Trophoblast cell (in vitro differentiated cells and primary cell): ENCODE results near the gene SMG6.
A peak's percentile ranks its signal among the peaks of the same experiment; 100 is the strongest.

Source experiments
- DNase-seq, 2 donors: peaks; one replicate each; pipeline ENCODE4 v3.0.0-alpha.2; 2016
- H2AFZ ChIP-seq: 2 replicates; pipeline ENCODE4 v1.6.1; 2013; ENCODE audit warnings: low read length, moderate library complexity, mild to moderate bottlenecking; ENCODE audit not compliant: insufficient read depth, poor library complexity
- H2AK5ac ChIP-seq: 2 replicates; pipeline ENCODE4 v1.6.1; 2013; ENCODE audit warnings: mild to moderate bottlenecking, low read length
- H2BK120ac ChIP-seq: 2 replicates; pipeline ENCODE4 v1.6.1; 2013; ENCODE audit warnings: low read length, mild to moderate bottlenecking, moderate library complexity; ENCODE audit not compliant: insufficient read depth, poor library complexity
- H2BK12ac ChIP-seq: 2 replicates; pipeline ENCODE4 v1.6.1; 2013; ENCODE audit warnings: mild to moderate bottlenecking, low read length, moderate library complexity
- H2BK5ac ChIP-seq: 2 replicates; pipeline ENCODE4 v1.6.1; 2013; ENCODE audit warnings: low read length, low read depth, moderate library complexity, mild to moderate bottlenecking; ENCODE audit not compliant: poor library complexity
- H3K14ac ChIP-seq: 2 replicates; pipeline ENCODE4 v1.6.1; 2013; ENCODE audit warnings: mild to moderate bottlenecking, low read length
- H3K18ac ChIP-seq: 2 replicates; pipeline ENCODE4 v1.6.1; 2013; ENCODE audit warnings: mild to moderate bottlenecking, low read length
- H3K23ac ChIP-seq: 2 replicates; pipeline ENCODE4 v1.6.1; 2013; ENCODE audit warnings: low read length
- H3K27ac ChIP-seq: 2 replicates; pipeline ENCODE4 v1.5.1; 2013; ENCODE audit warnings: low read depth, mild to moderate bottlenecking, inconsistent platforms, low read length, moderate library complexity
- H3K27me3 ChIP-seq: 2 replicates; pipeline ENCODE4 v1.6.1; 2013; ENCODE audit warnings: inconsistent platforms, mild to moderate bottlenecking, low read length, moderate library complexity; ENCODE audit not compliant: insufficient read depth
- H3K36me3 ChIP-seq, 2 experiments: 1 replicate in 1 of 2; 2 replicates in 1 of 2; pipeline ENCODE4 v1.6.1; 2013; ENCODE audit warnings: low read length in 2 of 2, mild to moderate bottlenecking in 2 of 2, moderate library complexity in 1 of 2; ENCODE audit not compliant: insufficient read depth in 2 of 2, control insufficient read depth in 1 of 2
- H3K4ac ChIP-seq: 2 replicates; pipeline ENCODE4 v1.6.1; 2013; ENCODE audit warnings: low read depth, mild to moderate bottlenecking, low read length, moderate library complexity
- H3K4me1 ChIP-seq, 2 experiments: 1 replicate in 1 of 2; 2 replicates in 1 of 2; pipeline ENCODE4 v1.6.1; 2013; ENCODE audit warnings: low read length in 2 of 2, mild to moderate bottlenecking in 2 of 2, moderate library complexity in 1 of 2; ENCODE audit not compliant: insufficient read depth in 2 of 2, control insufficient read depth in 1 of 2
- H3K4me2 ChIP-seq: 2 replicates; pipeline ENCODE4 v1.6.1; 2013; ENCODE audit warnings: inconsistent platforms, mild to moderate bottlenecking, low read length, moderate library complexity
- H3K4me3 ChIP-seq: 2 replicates; pipeline ENCODE4 v1.5.1; 2013; ENCODE audit warnings: mild to moderate bottlenecking, low read depth, low read length, inconsistent platforms
- H3K79me1 ChIP-seq: one replicate; pipeline ENCODE4 v1.6.1; 2013; ENCODE audit warnings: low read length
- H3K79me2 ChIP-seq: 2 replicates; pipeline ENCODE4 v1.6.1; 2013; ENCODE audit warnings: low read length, mild to moderate bottlenecking; ENCODE audit not compliant: control insufficient read depth, insufficient read depth, poor library complexity
- H3K9ac ChIP-seq: 2 replicates; pipeline ENCODE4 v1.6.1; 2013; ENCODE audit warnings: mild to moderate bottlenecking, low read length
- H3K9me3 ChIP-seq: 2 replicates; pipeline ENCODE4 v1.6.1; 2013; ENCODE audit warnings: low read depth, mild to moderate bottlenecking, control low read depth, inconsistent platforms, low read length; ENCODE audit not compliant: insufficient read depth
- H4K12ac ChIP-seq: 2 replicates; pipeline ENCODE4 v1.6.1; 2013; ENCODE audit warnings: low read depth, mild to moderate bottlenecking, low read length, moderate library complexity
- H4K8ac ChIP-seq: 2 replicates; pipeline ENCODE4 v1.6.1; 2013; ENCODE audit warnings: low read depth, mild to moderate bottlenecking, low read length, moderate library complexity
- H4K91ac ChIP-seq: one replicate; pipeline ENCODE4 v1.6.1; 2013; ENCODE audit warnings: low read depth, mild to moderate bottlenecking, low read length, moderate library complexity
- WGBS: extraction: QIAGEN DNeasy Blood & Tissue Kit; methylation state at CpG from one replicate; pipeline ENCODE4 v1.1.7; 2013; ENCODE audit warnings: missing lambda C conversion rate; ENCODE audit not compliant: insufficient read length, insufficient coverage; ENCODE audit errors: extremely low coverage; 5-methylcytosine and 5-hydroxymethylcytosine counted together

The SMG6 gene

DNA sequence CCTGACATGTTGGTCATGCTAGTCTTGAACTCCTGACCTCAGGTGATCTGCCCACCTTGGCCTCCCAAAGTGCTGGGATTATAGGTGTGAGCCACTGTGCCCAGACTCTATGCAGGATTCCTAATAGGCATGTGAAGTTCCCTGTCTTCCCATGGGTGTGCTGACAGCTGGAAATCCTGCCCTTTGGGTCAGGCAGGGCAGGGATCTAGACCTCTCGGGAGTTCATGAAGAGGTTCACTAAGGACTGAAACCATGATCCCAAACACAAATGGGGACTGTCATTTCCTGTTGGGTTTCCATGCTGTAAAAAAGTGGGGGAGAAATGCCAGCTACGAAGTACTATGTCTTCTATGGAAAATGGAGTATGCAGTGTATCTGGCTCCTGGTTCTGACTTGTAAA lies 196.5 kb downstream of the SMG6 start:
- Histone ChIP-seq H3K36me3 (no peaks in the 10 kb centered on the region), H3K4me1 (peaks cover 7 to 8% of the 10 kb centered on the region in 2 experiments), H4K8ac (no peak overlapping the region), H3K79me1 (no peaks in the 10 kb centered on the region), H4K12ac (no peak overlapping the region), H2BK12ac (no peak overlapping the region), H3K23ac (no peak overlapping the region), H3K27me3 (no peaks in the 10 kb centered on the region), H2AFZ (no peak overlapping the region), H3K9me3 (no peaks in the 10 kb centered on the region), H3K4me3 (no peak overlapping the region), H3K79me2 (no peaks in the 10 kb centered on the region), H3K27ac (no peak overlapping the region), H3K4me2 (no peak overlapping the region), H2AK5ac (no peak overlapping the region), H3K14ac (no peak overlapping the region), H2BK5ac (no peak overlapping the region), H3K4ac (no peak overlapping the region), H3K9ac (peak overlapping the region; percentile 7), H3K18ac (no peak overlapping the region), H4K91ac (no peak overlapping the region), H2BK120ac (no peak overlapping the region)
- no peak for DNase-seq
- no CpG with 5 or more reads among the region's 2 CpGs for WGBS

GRCh38 chr17:2106308-2106955 lies 197.2 kb downstream of the SMG6 start:
- no peaks in the 10 kb centered on the region for H3K79me2 ChIP-seq
- H3K9me3 ChIP-seq = no peaks in the 10 kb centered on the region
- H2AFZ ChIP-seq = no peak overlapping the region
- no peaks in the 10 kb centered on the region for H3K79me1 ChIP-seq
- WGBS = no CpG with 5 or more reads among the region's 11 CpGs
- no peak overlapping the region for H3K4me3 ChIP-seq
- H3K36me3 ChIP-seq = peaks cover 0 to 2% of the 10 kb centered on the region in 2 experiments
- H3K4ac ChIP-seq = no peak overlapping the region
- H3K18ac ChIP-seq = no peak overlapping the region
- H3K9ac ChIP-seq = no peak overlapping the region
- no peak overlapping the region for H4K91ac ChIP-seq
- H2AK5ac ChIP-seq = no peak overlapping the region
- H2BK12ac ChIP-seq = no peak overlapping the region
- no peak overlapping the region for H3K14ac ChIP-seq
- H3K23ac ChIP-seq = no peak overlapping the region
- H4K12ac ChIP-seq = no peak overlapping the region
- H3K4me2 ChIP-seq = no peak overlapping the region
- no peak overlapping the region for H2BK5ac ChIP-seq
- H4K8ac ChIP-seq = no peak overlapping the region
- H3K4me1 ChIP-seq = peaks cover 5 to 7% of the 10 kb centered on the region in 2 experiments
- DNase-seq = no peak
- H3K27ac ChIP-seq = no peak overlapping the region
- no peak overlapping the region for H2BK120ac ChIP-seq
- H3K27me3 ChIP-seq = no peaks in the 10 kb centered on the region

GRCh38 chr17:2105663-2106062 lies 197.9 kb downstream of the SMG6 start:
- Histone ChIP-seq H2BK5ac (no peak overlapping the region), H3K14ac (no peak overlapping the region), H3K4me2 (no peak overlapping the region), H3K79me2 (no peaks in the 10 kb centered on the region), H3K18ac (no peak overlapping the region), H3K27me3 (no peaks in the 10 kb centered on the region), H4K12ac (no peak overlapping the region), H3K4me1 (peaks cover 2 to 5% of the 10 kb centered on the region in 2 experiments), H3K27ac (no peak overlapping the region), H2BK12ac (no peak overlapping the region), H3K36me3 (peaks cover 0 to 2% of the 10 kb centered on the region in 2 experiments), H2BK120ac (no peak overlapping the region), H4K8ac (no peak overlapping the region), H3K4ac (no peak overlapping the region), H3K9ac (no peak overlapping the region), H3K23ac (no peak overlapping the region), H2AFZ (no peak overlapping the region), H3K79me1 (no peaks in the 10 kb centered on the region), H2AK5ac (no peak overlapping the region), H3K4me3 (no peak overlapping the region), H4K91ac (no peak overlapping the region), H3K9me3 (no peaks in the 10 kb centered on the region)
- no CpG with 5 or more reads among the region's 1 CpG for WGBS
- no peak for DNase-seq

DNA sequence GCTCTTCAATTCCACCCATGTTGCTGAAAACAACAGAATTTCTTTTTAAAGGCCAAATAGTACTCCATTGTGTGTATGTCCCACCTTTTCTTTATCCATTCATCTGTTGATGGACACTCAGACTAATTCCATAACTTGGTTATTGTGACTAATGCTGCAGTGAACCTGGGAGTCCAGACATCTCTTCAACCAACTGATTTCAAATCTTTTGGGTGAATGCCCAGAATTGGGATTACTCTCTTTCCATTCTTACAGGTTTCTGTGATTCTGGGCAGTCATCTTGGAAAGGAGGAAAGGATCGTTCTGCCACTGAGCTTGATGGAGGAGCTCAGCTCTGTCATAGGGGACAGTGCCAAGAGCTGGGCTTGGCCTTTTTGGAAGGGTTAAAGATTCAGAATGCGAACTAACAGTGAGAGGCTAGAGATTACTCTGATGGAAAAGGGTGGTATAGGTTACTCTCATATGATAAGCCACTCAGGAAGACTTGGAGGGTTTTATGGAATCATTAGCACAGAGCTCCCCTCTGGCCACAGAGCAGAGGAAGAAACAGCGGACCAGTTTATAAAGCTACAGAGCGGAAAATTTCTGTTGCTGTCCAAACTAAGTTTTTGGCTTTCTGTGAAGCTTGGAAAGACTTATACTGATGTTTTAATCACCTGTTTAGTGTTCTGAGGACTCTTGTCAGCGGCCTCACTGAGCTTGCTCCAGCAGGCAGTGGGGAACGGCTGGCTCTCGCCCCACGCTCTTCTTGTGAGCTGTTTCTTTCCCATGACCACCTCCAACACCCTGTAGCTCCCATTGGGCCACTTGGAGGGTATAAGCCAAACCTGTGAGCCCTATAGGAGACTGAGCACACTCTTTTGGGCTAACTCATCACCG lies 200.4 kb downstream of the SMG6 start:
- Histone ChIP-seq H2BK120ac (no peak overlapping the region), H3K4me3 (no peak overlapping the region), H3K4me2 (no peak overlapping the region), H2BK12ac (no peak overlapping the region), H3K18ac (no peak overlapping the region), H3K23ac (no peak overlapping the region), H3K4me1 (peaks cover 2 to 3% of the 10 kb centered on the region in 2 experiments), H3K79me2 (no peaks in the 10 kb centered on the region), H3K9me3 (no peaks in the 10 kb centered on the region), H3K79me1 (no peaks in the 10 kb centered on the region), H2BK5ac (no peak overlapping the region), H3K9ac (no peak overlapping the region), H3K36me3 (peaks cover 0 to 2% of the 10 kb centered on the region in 2 experiments), H2AK5ac (no peak overlapping the region), H4K8ac (no peak overlapping the region), H2AFZ (no peak overlapping the region), H3K27ac (no peak overlapping the region), H3K4ac (no peak overlapping the region), H4K12ac (no peak overlapping the region), H3K27me3 (no peaks in the 10 kb centered on the region), H4K91ac (no peak overlapping the region), H3K14ac (no peak overlapping the region)
- WGBS = no CpG with 5 or more reads among the region's 9 CpGs
- no peak for DNase-seq
